Hippocampal formation (tissue), 2 donors: Measurements from ENCODE around the gene DNAJB4.

ENCODE experiments used
- DNase-seq, 2 donors: peaks; one replicate each; lab custom pipeline; 2025; lab: John Stamatoyannopoulos, UW

The DNAJB4 gene

GRCh38 chr1:78036450-78036849 lies 31.7 kb downstream of the DNAJB4 start:
- no peak for DNase-seq

- DNase-seq = no peak
Measured at GRCh38 chr1:78038071-78038470, 33.3 kb downstream of the DNAJB4 start.

- no peak for DNase-seq
Measured at GRCh38 chr1:78038491-78038939, 33.8 kb downstream of the DNAJB4 start.

GRCh38 chr1:78040484-78041089 lies 35.8 kb downstream of the DNAJB4 start:
- no peak for DNase-seq

DNA sequence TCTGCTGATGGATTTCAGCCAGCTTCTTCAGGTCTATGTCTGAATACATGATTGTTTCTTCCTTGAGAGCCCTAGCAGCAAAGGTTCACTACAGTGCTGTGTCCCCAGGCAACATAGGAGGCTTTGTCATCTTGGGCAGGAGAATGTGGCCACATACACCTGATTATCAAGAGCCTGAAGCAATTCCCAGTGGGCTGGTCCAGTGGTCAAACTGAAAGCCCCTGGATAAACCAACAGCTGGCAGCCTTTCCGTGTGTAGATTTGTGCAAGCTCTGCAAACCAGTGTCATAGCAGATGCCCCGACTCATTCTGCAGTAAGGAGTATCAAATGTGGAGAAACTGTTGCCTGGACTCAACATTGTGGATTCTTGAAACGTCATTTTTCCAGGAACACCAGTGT lies 38.7 kb downstream of the DNAJB4 start:
- DNase-seq = no peak

DNA sequence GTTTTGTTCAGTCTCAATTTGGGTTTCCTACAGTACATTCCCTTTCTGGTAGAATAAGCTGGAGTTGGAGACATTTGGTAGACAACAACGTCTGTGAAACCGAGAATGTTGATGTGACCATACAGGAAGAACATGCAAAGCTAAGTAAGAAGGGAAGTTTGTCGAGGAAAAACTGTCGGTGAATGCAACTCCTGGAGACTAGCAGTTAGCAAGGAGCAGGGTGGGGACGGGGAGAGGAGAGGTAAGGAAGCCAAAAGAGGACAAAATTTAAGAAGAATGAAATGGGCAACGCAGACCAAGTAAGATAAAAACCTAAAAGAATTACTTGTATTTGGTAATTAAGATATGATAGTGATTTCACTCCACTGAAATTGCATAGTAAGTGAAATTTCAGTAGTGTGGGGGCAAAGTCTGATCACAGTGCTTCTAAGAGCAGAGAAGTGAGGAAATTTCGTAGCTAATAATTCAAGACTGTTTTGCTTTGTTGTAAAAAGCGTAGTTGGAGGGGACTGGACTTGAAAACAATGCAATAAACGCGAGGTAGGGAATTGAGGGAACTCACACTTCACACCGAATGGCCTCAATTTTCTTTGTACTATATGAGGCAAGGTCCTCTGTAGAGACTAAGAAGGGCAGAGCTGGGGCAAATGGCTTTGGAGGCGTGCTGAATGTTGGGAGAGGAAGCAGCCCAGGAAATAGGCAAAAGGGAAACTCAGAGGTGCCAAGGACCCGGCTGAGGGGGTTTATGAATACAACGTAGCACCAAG lies 40.2 kb downstream of the DNAJB4 start:
- no peak for DNase-seq

DNA sequence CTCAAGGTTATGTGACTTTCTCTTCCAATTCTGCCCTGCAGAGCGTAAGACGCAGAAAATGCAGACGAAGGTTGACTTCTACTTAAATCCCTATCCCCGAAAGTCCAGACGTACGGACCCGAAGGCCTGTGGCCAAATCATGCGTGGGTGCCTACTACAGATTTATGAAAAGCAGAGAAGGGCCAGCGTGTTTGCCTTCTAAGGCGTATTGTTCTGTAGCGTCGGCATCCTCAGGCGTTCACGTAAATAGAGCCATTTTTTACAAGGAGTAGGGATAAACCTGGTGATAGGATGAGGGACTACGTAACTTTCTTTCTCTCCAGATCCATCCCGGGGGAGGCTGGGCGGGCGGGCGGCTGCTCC lies 40.8 kb downstream of the DNAJB4 start:
- DNase-seq = no peak

- no peak for DNase-seq
Measured at GRCh38 chr1:78045926-78046778, 41.4 kb downstream of the DNAJB4 start, which contains the start of gene GIPC2. TSS of gene GIPC2 (plus strand) at chr1:78045966. CDS start at chr1:78046095, 129 bp downstream.

DNA sequence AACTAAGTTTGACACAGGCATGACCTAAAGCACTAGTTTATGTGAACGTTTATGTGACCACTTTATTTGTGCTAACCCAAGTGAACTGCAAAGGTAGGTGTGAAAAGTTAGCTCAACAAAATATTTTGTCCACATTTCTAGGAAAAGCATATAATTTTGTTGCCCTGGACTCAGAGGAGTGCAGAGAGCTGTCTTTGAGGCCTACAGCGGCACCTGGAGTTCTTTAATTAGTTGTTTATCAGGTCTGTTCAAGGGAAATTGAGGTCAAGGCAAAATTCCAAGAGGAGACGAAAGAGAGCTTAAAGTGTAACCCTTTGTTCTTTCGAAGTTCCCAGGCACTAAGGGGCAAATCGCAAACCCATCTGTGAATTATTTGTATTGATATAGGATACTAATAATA lies 42.4 kb downstream of the DNAJB4 start:
- no peak for DNase-seq

- DNase-seq = no peak
Measured at GRCh38 chr1:78047631-78048030, 42.9 kb downstream of the DNAJB4 start.

- no peak for DNase-seq
Measured at GRCh38 chr1:78048446-78048845, 43.7 kb downstream of the DNAJB4 start.

GRCh38 chr1:78049396-78049795 lies 44.7 kb downstream of the DNAJB4 start:
- DNase-seq = no peak

- no peak for DNase-seq
Measured at GRCh38 chr1:78051005-78051404, 46.3 kb downstream of the DNAJB4 start.

GRCh38 chr1:78052685-78053405 lies 48.1 kb downstream of the DNAJB4 start:
- DNase-seq = no peak

DNA sequence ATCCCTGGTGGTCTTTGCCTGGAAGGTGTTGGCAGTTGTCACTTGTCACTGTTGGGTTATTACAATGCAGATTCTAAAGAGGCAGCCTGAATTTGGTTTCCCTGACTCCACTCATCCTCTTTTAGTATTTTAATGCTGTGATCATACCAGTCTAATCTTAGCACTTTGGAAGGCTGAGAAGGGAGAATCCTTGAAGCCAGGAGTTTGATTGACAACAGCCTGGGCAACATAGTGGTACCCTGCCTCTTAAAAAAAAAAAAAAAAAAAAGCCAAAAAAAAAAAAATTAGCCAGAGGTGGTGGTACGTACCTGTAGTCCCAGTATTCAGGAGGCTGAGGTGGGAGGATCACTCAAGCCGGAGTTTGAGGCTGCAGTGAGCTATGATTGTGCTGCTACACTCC lies 48.8 kb downstream of the DNAJB4 start:
- DNase-seq = no peak

- DNase-seq = no peak
Measured at GRCh38 chr1:78054559-78054958, 49.8 kb downstream of the DNAJB4 start.

GRCh38 chr1:78054972-78055371 lies 50.2 kb downstream of the DNAJB4 start:
- DNase-seq = no peak

GRCh38 chr1:78055565-78056132 lies 50.9 kb downstream of the DNAJB4 start:
- DNase-seq = no peak

DNA sequence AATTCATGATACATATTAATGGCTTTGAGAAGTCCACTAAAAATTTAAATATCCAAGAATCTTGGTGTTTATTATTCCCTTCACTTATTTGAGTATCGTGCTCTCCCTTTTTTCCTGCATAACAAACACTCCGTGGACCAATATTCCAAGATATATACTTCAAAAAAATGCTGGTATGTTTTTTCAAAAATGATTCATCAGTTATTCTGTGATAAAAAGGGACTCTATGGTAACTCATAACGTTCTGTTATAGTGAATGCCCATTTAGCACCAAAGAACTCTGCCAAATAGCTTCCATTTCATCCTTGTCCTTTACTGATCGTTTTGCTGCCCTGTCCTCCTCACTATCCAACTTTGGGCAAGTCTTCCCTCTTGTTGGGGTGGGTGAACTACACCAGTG lies 53.9 kb downstream of the DNAJB4 start:
- DNase-seq = no peak

DNA sequence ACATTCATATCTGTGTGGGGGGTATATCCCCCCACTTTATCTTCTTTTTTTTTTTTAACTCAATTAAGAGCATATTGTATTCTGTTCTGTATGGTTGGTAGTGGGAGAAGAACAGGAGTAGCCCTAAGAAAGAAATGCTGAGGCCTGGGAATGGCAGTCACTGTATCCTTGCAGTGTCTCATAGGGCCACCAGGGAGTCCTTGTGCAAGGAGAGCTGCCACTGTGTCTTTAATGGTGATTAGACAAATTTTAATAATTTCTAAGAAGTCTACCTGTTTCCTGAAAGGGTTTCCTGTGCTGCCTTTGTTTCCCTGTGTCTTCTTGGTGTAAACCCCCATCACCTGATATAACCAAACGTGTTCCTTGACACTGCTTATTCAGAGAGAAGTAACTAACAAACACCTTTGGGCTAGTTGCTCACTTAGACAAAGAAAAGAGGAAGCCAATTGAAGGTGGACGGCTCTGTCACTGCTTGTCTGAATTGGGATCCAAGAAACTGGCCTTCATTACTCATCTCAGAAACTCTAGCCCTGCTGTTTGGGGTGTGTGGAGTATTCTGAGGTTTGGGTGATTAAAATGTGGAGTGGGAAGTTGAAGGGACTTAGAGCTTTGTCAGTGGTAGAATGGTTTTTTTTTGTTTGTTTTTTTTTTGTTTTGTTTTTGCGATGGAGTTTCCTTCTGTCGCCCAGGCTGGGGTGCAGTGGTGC lies 56.3 kb downstream of the DNAJB4 start:
- DNase-seq = no peak
